ENCODE data around the gene SPTBN1.

Gene SPTBN1

GRCh38 chr2:54465143-54465542 lies 9.0 kb downstream of the SPTBN1 start:
- TF ChIP-seq NFRKB (IDR thresholded peaks at IDR 0.05): no peak
- no peak for TF ChIP-seq L3MBTL2 (conservative IDR thresholded peaks at IDR 0.05)
- no peak for TF ChIP-seq PKNOX1 (IDR thresholded peaks at IDR 0.05)
- no peak for TF ChIP-seq SUZ12 (IDR thresholded peaks at IDR 0.05)
- no peak for TF ChIP-seq FOXK2 (IDR thresholded peaks at IDR 0.05)
- no peak for TF ChIP-seq BHLHE40 (IDR thresholded peaks at IDR 0.05; ENCODE audit: borderline replicate concordance)
- no peak for TF ChIP-seq ELF4 (IDR thresholded peaks at IDR 0.05)
- no peak for TF ChIP-seq FOXM1 (IDR thresholded peaks at IDR 0.05; ENCODE audit: borderline replicate concordance)
- no peak for TF ChIP-seq CTBP1 (IDR thresholded peaks at IDR 0.05; ENCODE audit: borderline replicate concordance)
- TF ChIP-seq SP1 (IDR thresholded peaks at IDR 0.05): no peak
- no peak for TF ChIP-seq ARNT (IDR thresholded peaks at IDR 0.05)
- no peak for TF ChIP-seq LEF1 (IDR thresholded peaks at IDR 0.05; ENCODE audit: borderline replicate concordance)
- TF ChIP-seq ZNF384 (IDR thresholded peaks at IDR 0.05): no peak
- TF ChIP-seq HDGF (IDR thresholded peaks at IDR 0.05; ENCODE audit: borderline replicate concordance): no peak
- TF ChIP-seq FOXA1 (IDR thresholded peaks at IDR 0.05): no peak
- TF ChIP-seq TARDBP (IDR thresholded peaks at IDR 0.05): no peak
- ChIA-PET CTCF (no interaction called here), POLR2A (no interaction called here)
- no peak for DNase-seq (ENCODE audit: extremely low spot score)

GRCh38 chr2:54466870-54467269 lies 10.7 kb downstream of the SPTBN1 start:
- DNase-seq (ENCODE audit: extremely low spot score): no peak
- no peak for TF ChIP-seq NFRKB (IDR thresholded peaks at IDR 0.05)
- TF ChIP-seq BHLHE40 (IDR thresholded peaks at IDR 0.05; ENCODE audit: borderline replicate concordance): no peak
- no peak for TF ChIP-seq ELF4 (IDR thresholded peaks at IDR 0.05)
- TF ChIP-seq SUZ12 (IDR thresholded peaks at IDR 0.05): no peak
- TF ChIP-seq FOXK2 (IDR thresholded peaks at IDR 0.05): no peak
- TF ChIP-seq PKNOX1 (IDR thresholded peaks at IDR 0.05): no peak
- TF ChIP-seq LEF1 (IDR thresholded peaks at IDR 0.05; ENCODE audit: borderline replicate concordance): no peak
- TF ChIP-seq TARDBP (IDR thresholded peaks at IDR 0.05): no peak
- TF ChIP-seq L3MBTL2 (conservative IDR thresholded peaks at IDR 0.05): no peak
- no peak for TF ChIP-seq CTBP1 (IDR thresholded peaks at IDR 0.05; ENCODE audit: borderline replicate concordance)
- TF ChIP-seq HDGF (IDR thresholded peaks at IDR 0.05; ENCODE audit: borderline replicate concordance): no peak
- no peak for TF ChIP-seq SP1 (IDR thresholded peaks at IDR 0.05)
- TF ChIP-seq ARNT (IDR thresholded peaks at IDR 0.05): no peak
- no peak for TF ChIP-seq FOXA1 (IDR thresholded peaks at IDR 0.05)
- no peak for TF ChIP-seq ZNF384 (IDR thresholded peaks at IDR 0.05)
- POLR2A ChIA-PET: no interaction called here
- CTCF ChIA-PET: interaction anchor here (0.6 kb wide), 1 partner anchor 36 kb away, joined by 3 read pairs; no protein-coding TSS in a partner anchor

- TF ChIP-seq ARNT (IDR thresholded peaks at IDR 0.05): no peak
- TF ChIP-seq ZNF384 (IDR thresholded peaks at IDR 0.05): no peak
- TF ChIP-seq FOXM1 (IDR thresholded peaks at IDR 0.05; ENCODE audit: borderline replicate concordance): no peak
- no peak for TF ChIP-seq CTBP1 (IDR thresholded peaks at IDR 0.05; ENCODE audit: borderline replicate concordance)
- no peak for TF ChIP-seq ELF4 (IDR thresholded peaks at IDR 0.05)
- TF ChIP-seq FOXA1 (IDR thresholded peaks at IDR 0.05): no peak
- TF ChIP-seq PKNOX1 (IDR thresholded peaks at IDR 0.05): no peak
- ChIA-PET CTCF (no interaction called here), POLR2A (no interaction called here)
- no peak for DNase-seq (ENCODE audit: extremely low spot score)
These were observed 12.5 kb downstream of the SPTBN1 start for GRCh38 chr2:54468673-54469072.

- no peak for DNase-seq (ENCODE audit: extremely low spot score)
- POLR2A ChIA-PET: no interaction called here
- CTCF ChIA-PET: no interaction called here
- TF ChIP-seq HDGF (IDR thresholded peaks at IDR 0.05; ENCODE audit: borderline replicate concordance): no peak
- no peak for TF ChIP-seq ELF4 (IDR thresholded peaks at IDR 0.05)
- no peak for TF ChIP-seq ARNT (IDR thresholded peaks at IDR 0.05)
- TF ChIP-seq LEF1 (IDR thresholded peaks at IDR 0.05; ENCODE audit: borderline replicate concordance): no peak
- no peak for TF ChIP-seq CTBP1 (IDR thresholded peaks at IDR 0.05; ENCODE audit: borderline replicate concordance)
- TF ChIP-seq SP1 (IDR thresholded peaks at IDR 0.05): no peak
- TF ChIP-seq ZNF384 (IDR thresholded peaks at IDR 0.05): no peak
- TF ChIP-seq TARDBP (IDR thresholded peaks at IDR 0.05): no peak
- no peak for TF ChIP-seq FOXA1 (IDR thresholded peaks at IDR 0.05)
- no peak for TF ChIP-seq PKNOX1 (IDR thresholded peaks at IDR 0.05)
- no peak for TF ChIP-seq FOXK2 (IDR thresholded peaks at IDR 0.05)
- TF ChIP-seq NFRKB (IDR thresholded peaks at IDR 0.05): no peak
- no peak for TF ChIP-seq L3MBTL2 (conservative IDR thresholded peaks at IDR 0.05)
- no peak for TF ChIP-seq SUZ12 (IDR thresholded peaks at IDR 0.05)
- TF ChIP-seq BHLHE40 (IDR thresholded peaks at IDR 0.05; ENCODE audit: borderline replicate concordance): no peak
- no peak for TF ChIP-seq FOXM1 (IDR thresholded peaks at IDR 0.05; ENCODE audit: borderline replicate concordance)
These were observed 13.4 kb downstream of the SPTBN1 start for GRCh38 chr2:54469484-54470053.

GRCh38 chr2:54470266-54470938 lies 14.3 kb downstream of the SPTBN1 start:
- ChIA-PET POLR2A (no interaction called here), CTCF (no interaction called here)

More at GRCh38 chr2:54470266-54470938, 14.3 kb downstream of the SPTBN1 start:
- TF ChIP-seq CTBP1 (IDR thresholded peaks at IDR 0.05; ENCODE audit: borderline replicate concordance): no peak
- TF ChIP-seq SUZ12 (IDR thresholded peaks at IDR 0.05): no peak
- TF ChIP-seq LEF1 (IDR thresholded peaks at IDR 0.05; ENCODE audit: borderline replicate concordance): no peak
- TF ChIP-seq PKNOX1 (IDR thresholded peaks at IDR 0.05): no peak
- no peak for TF ChIP-seq HDGF (IDR thresholded peaks at IDR 0.05; ENCODE audit: borderline replicate concordance)
- no peak for TF ChIP-seq FOXM1 (IDR thresholded peaks at IDR 0.05; ENCODE audit: borderline replicate concordance)
- no peak for TF ChIP-seq TARDBP (IDR thresholded peaks at IDR 0.05)
- TF ChIP-seq ELF4 (IDR thresholded peaks at IDR 0.05): no peak
- DNase-seq (ENCODE audit: extremely low spot score): no peak

Measured in HEK293T (cell line).